ENCODE data around the gene ATP2C2. TPM values are rescaled to one million over a fixed set of nuclear protein-coding genes. Genes with fewer than 3 reads are reported as not detected.
A peak's percentile ranks its signal among the peaks of the same experiment; 100 is the strongest.

Gene ATP2C2
- total and polyA plus RNA-seq, 9 of the 15 experiments (the other 6 are each of a cell fraction or from before 2014, with no cell fraction given): 0.75 TPM; not detected in 8

DNA sequence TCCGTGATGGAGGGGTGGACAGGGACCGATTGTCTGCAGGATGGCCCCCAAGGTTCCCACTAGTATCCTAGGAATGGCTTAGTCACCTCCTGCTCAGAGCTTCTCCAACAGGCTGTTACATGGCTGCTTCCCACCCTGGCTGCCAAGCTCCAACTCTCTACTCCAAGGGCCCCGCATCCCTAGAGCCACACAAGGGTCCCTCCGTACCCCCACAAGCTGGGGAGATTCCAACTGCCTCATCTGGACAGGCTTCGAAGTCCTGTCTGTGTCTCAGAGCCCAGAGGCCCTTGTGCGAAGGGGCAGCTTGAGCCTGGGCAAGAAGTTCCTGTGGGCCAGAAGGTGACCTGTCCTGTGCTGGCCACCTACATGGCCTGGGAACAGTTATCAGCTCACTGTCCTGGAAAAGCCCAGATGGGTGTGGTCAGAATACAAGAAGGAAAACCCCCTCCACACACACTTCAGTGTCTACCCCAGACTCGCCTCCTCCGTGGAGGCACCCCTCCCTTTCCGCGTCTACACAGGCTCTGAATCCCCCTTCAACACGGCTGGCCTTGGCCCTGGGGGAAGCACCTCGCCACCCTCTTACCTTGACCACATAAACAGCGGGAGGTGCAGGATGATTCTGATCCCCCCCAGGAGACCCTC, 135.5 kb downstream of the ATP2C2 start:
- no peaks in the 10 kb centered on the region for H3K9me3 ChIP-seq (replicated peaks; ENCODE audit: control insufficient read depth, insufficient read depth, low read depth, low read length)
- CTCF ChIA-PET (ENCODE audit: low intra/inter-chr PET ratio): interaction anchor here (1.0 kb wide), 1 partner anchor 118 kb away, joined by 3 read pairs; no protein-coding TSS in a partner anchor
- POLR2A ChIA-PET: interaction anchor here (0.5 to 4.4 kb wide), 3 partner anchors 10 to 254 kb away, joined by 3 to 23 read pairs (median 7); no protein-coding TSS in a partner anchor
- no peaks in the 10 kb centered on the region for H4K20me1 ChIP-seq (replicated peaks; ENCODE audit: control insufficient read depth, insufficient read depth, low read length)
- no peaks in the 10 kb centered on the region for H3K9me1 ChIP-seq (ENCODE audit: control insufficient read depth, insufficient read depth, low read length)
- intact Hi-C loops (cut with micrococcal nuclease) (no loop called here), in situ Hi-C loops (cut with MboI) (no loop called here)
- WGBS (ENCODE audit: insufficient coverage, low coverage, missing lambda C conversion rate): 34% methylated on average over 13 of the region's 13 CpGs
- H3K9ac ChIP-seq (ENCODE audit: insufficient read depth in 1 of 2, low read depth in 2 of 2, low read length in 2 of 2): peak overlapping the region; percentile 52 to 96; a peak in 3 of 4 replicates
- no peaks in the 10 kb centered on the region for H3K27me3 ChIP-seq (ENCODE audit: control insufficient read depth in 2 of 2, insufficient read depth in 2 of 2, low read length in 2 of 2)
- H3K4me2 ChIP-seq (ENCODE audit: insufficient read depth, low read length): peak overlapping the region; percentile 96
- DNase-seq (ENCODE audit: extremely low read depth in 1 of 4, low spot score in 3 of 4): peak in 1 of 4 experiments; percentile 47
- no peaks in the 10 kb centered on the region; the same call in 2 of the 3 replicates for H3K36me3 ChIP-seq (ENCODE audit: control insufficient read depth, insufficient read depth, low read length)
- peak; percentile 6 for FAIRE-seq
- H2AFZ ChIP-seq (ENCODE audit: low read depth, low read length): peak overlapping the region; percentile 100
- peaks cover 15 to 37% of the 10 kb centered on the region in 2 experiments for H3K4me1 ChIP-seq (replicated peaks in 1 of 2; ENCODE audit: control insufficient read depth in 2 of 2, insufficient read depth in 2 of 2, low read length in 2 of 2)
- H3K27ac ChIP-seq (ENCODE audit: extremely low read depth, low read depth, low read length): 0 out of 3 replicates have a peak overlapping the region, but pooled peaks have one; percentile 57
- peak; percentile 5 for ATAC-seq
- H3K4me3 ChIP-seq: peak overlapping the region; percentile 61
- H3K79me2 ChIP-seq (ENCODE audit: control insufficient read depth, insufficient read depth, low read length): peaks cover 6% of the 10 kb centered on the region
- TSS peak; percentile 41 for BruUV-seq (replicated peaks)
- 0 out of 2 replicates have a peak, but pooled peaks have one; percentile 67 for TF ChIP-seq ARID3B (CRISPR knock-in tag; IDR thresholded peaks at IDR 0.05; ENCODE audit: borderline replicate concordance)
- no peak for TF ChIP-seq RAD51 (IDR thresholded peaks at IDR 0.05; ENCODE audit: borderline replicate concordance, low read depth)
- TF ChIP-seq NUFIP1 (IDR thresholded peaks at IDR 0.05; ENCODE audit: partially characterized antibody): no peak
- TF ChIP-seq PHF8 (IDR thresholded peaks at IDR 0.05; ENCODE audit: borderline replicate concordance, low read length): no peak
- TF ChIP-seq ETV5 (CRISPR knock-in tag; IDR thresholded peaks at IDR 0.05; ENCODE audit: low read depth): no peak; the same call in 1 of the 2 replicates
- TF ChIP-seq, protein P1, sequence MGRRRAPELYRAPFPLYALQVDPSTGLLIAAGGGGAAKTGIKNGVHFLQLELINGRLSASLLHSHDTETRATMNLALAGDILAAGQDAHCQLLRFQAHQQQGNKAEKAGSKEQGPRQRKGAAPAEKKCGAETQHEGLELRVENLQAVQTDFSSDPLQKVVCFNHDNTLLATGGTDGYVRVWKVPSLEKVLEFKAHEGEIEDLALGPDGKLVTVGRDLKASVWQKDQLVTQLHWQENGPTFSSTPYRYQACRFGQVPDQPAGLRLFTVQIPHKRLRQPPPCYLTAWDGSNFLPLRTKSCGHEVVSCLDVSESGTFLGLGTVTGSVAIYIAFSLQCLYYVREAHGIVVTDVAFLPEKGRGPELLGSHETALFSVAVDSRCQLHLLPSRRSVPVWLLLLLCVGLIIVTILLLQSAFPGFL (CRISPR knock-in tag; IDR thresholded peaks at IDR 0.05): no peak
- TF ChIP-seq RBM22 (IDR thresholded peaks at IDR 0.05; ENCODE audit: low read depth, low read length, poor library complexity, severe bottlenecking): no peak
- no peak for TF ChIP-seq ATF7 (IDR thresholded peaks at IDR 0.05)
- 0 out of 2 replicates have a peak, but pooled peaks have one; percentile 37 for TF ChIP-seq HDAC2 (IDR thresholded peaks at IDR 0.05)
- TF ChIP-seq, protein P2, sequence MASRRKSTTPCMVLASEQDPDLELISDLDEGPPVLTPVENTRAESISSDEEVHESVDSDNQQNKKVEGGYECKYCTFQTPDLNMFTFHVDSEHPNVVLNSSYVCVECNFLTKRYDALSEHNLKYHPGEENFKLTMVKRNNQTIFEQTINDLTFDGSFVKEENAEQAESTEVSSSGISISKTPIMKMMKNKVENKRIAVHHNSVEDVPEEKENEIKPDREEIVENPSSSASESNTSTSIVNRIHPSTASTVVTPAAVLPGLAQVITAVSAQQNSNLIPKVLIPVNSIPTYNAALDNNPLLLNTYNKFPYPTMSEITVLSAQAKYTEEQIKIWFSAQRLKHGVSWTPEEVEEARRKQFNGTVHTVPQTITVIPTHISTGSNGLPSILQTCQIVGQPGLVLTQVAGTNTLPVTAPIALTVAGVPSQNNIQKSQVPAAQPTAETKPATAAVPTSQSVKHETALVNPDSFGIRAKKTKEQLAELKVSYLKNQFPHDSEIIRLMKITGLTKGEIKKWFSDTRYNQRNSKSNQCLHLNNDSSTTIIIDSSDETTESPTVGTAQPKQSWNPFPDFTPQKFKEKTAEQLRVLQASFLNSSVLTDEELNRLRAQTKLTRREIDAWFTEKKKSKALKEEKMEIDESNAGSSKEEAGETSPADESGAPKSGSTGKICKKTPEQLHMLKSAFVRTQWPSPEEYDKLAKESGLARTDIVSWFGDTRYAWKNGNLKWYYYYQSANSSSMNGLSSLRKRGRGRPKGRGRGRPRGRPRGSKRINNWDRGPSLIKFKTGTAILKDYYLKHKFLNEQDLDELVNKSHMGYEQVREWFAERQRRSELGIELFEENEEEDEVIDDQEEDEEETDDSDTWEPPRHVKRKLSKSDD (conservative IDR thresholded peaks at IDR 0.05; ENCODE audit: low read length): 0 out of 2 replicates have a peak, but pooled peaks have one; percentile 8
- TF ChIP-seq, protein P3, sequence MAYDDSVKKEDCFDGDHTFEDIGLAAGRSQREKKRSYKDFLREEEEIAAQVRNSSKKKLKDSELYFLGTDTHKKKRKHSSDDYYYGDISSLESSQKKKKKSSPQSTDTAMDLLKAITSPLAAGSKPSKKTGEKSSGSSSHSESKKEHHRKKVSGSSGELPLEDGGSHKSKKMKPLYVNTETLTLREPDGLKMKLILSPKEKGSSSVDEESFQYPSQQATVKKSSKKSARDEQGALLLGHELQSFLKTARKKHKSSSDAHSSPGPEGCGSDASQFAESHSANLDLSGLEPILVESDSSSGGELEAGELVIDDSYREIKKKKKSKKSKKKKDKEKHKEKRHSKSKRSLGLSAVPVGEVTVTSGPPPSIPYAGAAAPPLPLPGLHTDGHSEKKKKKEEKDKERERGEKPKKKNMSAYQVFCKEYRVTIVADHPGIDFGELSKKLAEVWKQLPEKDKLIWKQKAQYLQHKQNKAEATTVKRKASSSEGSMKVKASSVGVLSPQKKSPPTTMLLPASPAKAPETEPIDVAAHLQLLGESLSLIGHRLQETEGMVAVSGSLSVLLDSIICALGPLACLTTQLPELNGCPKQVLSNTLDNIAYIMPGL (CRISPR knock-in tag; IDR thresholded peaks at IDR 0.05): no peak
- TF ChIP-seq ZFPM2 (CRISPR knock-in tag; IDR thresholded peaks at IDR 0.05): no peak
- TF ChIP-seq FOXP1 (CRISPR knock-in tag; IDR thresholded peaks at IDR 0.05): peak; percentile 12; the same call in 1 of the 2 replicates
- TF ChIP-seq SMARCA5 (IDR thresholded peaks at IDR 0.05): no peak
- no peak for TF ChIP-seq NR1H2 (CRISPR knock-in tag; IDR thresholded peaks at IDR 0.05)

Measured in K562 (cell line).